ENCODE results near the gene DYSF. TPM values are rescaled to one million over a fixed set of nuclear protein-coding genes. Genes with fewer than 3 reads are reported as not detected.

Gene DYSF
- total RNA-seq, 1 experiment from 2014 or later, result 5.5 TPM

GRCh38 chr2:71560638-71561011 is 107.3 kb downstream of the DYSF start:
- Histone ChIP-seq H3K27ac (ENCODE audit: insufficient read length, low read depth, low read length) (no peak overlapping the region), H3K4ac (ENCODE audit: low read depth, low read length) (no peak overlapping the region), H2BK20ac (ENCODE audit: low read depth, low read length, poor library complexity, severe bottlenecking) (no peak overlapping the region), H3K9me3 (ENCODE audit: control insufficient read depth, low read depth, low read length) (no peaks in the 10 kb centered on the region), H2BK15ac (ENCODE audit: low read depth, low read length) (no peak overlapping the region), H3K9ac (ENCODE audit: extremely low read depth, insufficient read length, low read length) (no peak overlapping the region), H3K27me3 (ENCODE audit: insufficient read depth, low read length) (no peaks in the 10 kb centered on the region), H3K79me1 (ENCODE audit: insufficient read depth, low read depth, low read length, poor library complexity, severe bottlenecking) (no peaks in the 10 kb centered on the region), H3K23ac (ENCODE audit: insufficient read length, low read depth, low read length) (no peak overlapping the region), H3K56ac (ENCODE audit: insufficient read length, low read depth, low read length) (no peak overlapping the region), H2AK5ac (ENCODE audit: insufficient read length, low read length) (no peak overlapping the region), H3T11ph (ENCODE audit: low read length) (no peak overlapping the region), H2AFZ (ENCODE audit: low read length) (no peak overlapping the region), H3K14ac (ENCODE audit: insufficient read depth, low read length) (no peak overlapping the region), H4K20me1 (ENCODE audit: control insufficient read depth, insufficient read depth, insufficient read length) (no peaks in the 10 kb centered on the region), H2BK12ac (ENCODE audit: insufficient read length, low read depth, low read length) (no peak overlapping the region), H3K79me2 (ENCODE audit: insufficient read depth, low read length) (no peaks in the 10 kb centered on the region), H4K8ac (replicated peaks; ENCODE audit: insufficient read length, low read depth, low read length) (no peak overlapping the region), H3K4me1 (ENCODE audit: insufficient read depth, low read length) (no peaks in the 10 kb centered on the region), H4K5ac (ENCODE audit: insufficient read length, low read depth, low read length) (no peak overlapping the region), H2BK120ac (ENCODE audit: low read depth, low read length, poor library complexity, severe bottlenecking) (no peak overlapping the region), H4K91ac (ENCODE audit: insufficient read length, low read depth, low read length) (no peak overlapping the region), H3K4me2 (ENCODE audit: insufficient read depth, insufficient read length, low read length) (no peak overlapping the region), H2BK5ac (ENCODE audit: insufficient read length, low read length) (no peak overlapping the region), H3K23me2 (ENCODE audit: insufficient read length, low read depth, low read length, poor library complexity, severe bottlenecking) (no peaks in the 10 kb centered on the region), H3K18ac (ENCODE audit: insufficient read length, low read depth, low read length) (no peak overlapping the region)
- H3K36me3 Mint-ChIP-seq (ENCODE audit: insufficient read depth in 1 of 3, low read depth in 3 of 3), result peaks cover 0 to 2% (median 0%) of the 10 kb centered on the region in 3 experiments; a peak in 1 of 7 replicates
- no peak overlapping the region for H3K4me3 Mint-ChIP-seq
- no peak for TF ChIP-seq CTCF (conservative IDR thresholded peaks at IDR 0.05)
- WGBS (ENCODE audit: extremely low coverage, insufficient read length, low lambda C conversion rate), result no CpG with 5 or more reads among the region's 20 CpGs
- H3K27me3 Mint-ChIP-seq (ENCODE audit: low read depth), result peaks cover 2% of the 10 kb centered on the region; the same call in 1 of the 2 replicates
- peaks cover 11 to 22% of the 10 kb centered on the region in 2 experiments; a peak in 3 of 4 replicates for H3K4me1 Mint-ChIP-seq
- H3K27ac Mint-ChIP-seq, result no peak overlapping the region
- no peaks in the 10 kb centered on the region for H3K9me3 Mint-ChIP-seq
- DNase-seq, result no peak

Measured in H9 (cell line).